MCF 10A (cell line): ENCODE results near the gene PIMREG. TPM values are rescaled to one million over a fixed set of nuclear protein-coding genes. Genes with fewer than 3 reads are reported as not detected.

Experiments used
- BruUV-seq: library from RNA; stranded (reverse); fragments of 400-500 nt; replicated peaks from 2 replicates; lab custom pipeline; 2021; lab: Mats Ljungman, UMichigan
- CTCF ChIA-PET: fragments of 300-600 bp; sonication (Branson Sonifier 250); formaldehyde crosslinking; extraction: SDS; loops from one replicate; lab custom pipeline; 2021; ENCODE audit warnings: antibody characterized with exemption, inconsistent platforms; lab: Yijun Ruan, JAX
- POLR2A ChIA-PET: fragments of 300-600, 350-650 bp; sonication (Branson Sonifier 250); formaldehyde crosslinking; extraction: SDS; loops from one replicate; lab custom pipeline; 2020; ENCODE audit warnings: antibody characterized with exemption, inconsistent platforms; lab: Yijun Ruan, JAX
- DNase-seq: peaks from one replicate; pipeline ENCODE4 v3.0.0-alpha.2; 2018; ENCODE audit not compliant: unreplicated experiment
- H3K27ac Mint-ChIP-seq: one replicate; pipeline ENCODE4 v1.8.0; 2022; ENCODE audit warnings: mild to moderate bottlenecking, low read depth, mixed read lengths; ENCODE audit not compliant: unreplicated experiment
- H3K27me3 Mint-ChIP-seq: one replicate; pipeline ENCODE4 v1.8.0; 2022; ENCODE audit warnings: mixed read lengths; ENCODE audit not compliant: insufficient read depth, unreplicated experiment
- H3K36me3 Mint-ChIP-seq: one replicate; pipeline ENCODE4 v1.8.0; 2022; ENCODE audit warnings: mild to moderate bottlenecking, moderate library complexity, mixed read lengths; ENCODE audit not compliant: insufficient read depth, unreplicated experiment
- H3K4me1 Mint-ChIP-seq: one replicate; pipeline ENCODE4 v1.8.0; 2022; ENCODE audit warnings: mixed read lengths; ENCODE audit not compliant: insufficient read depth, unreplicated experiment
- H3K4me3 Mint-ChIP-seq: one replicate; pipeline ENCODE4 v1.8.0; 2022; ENCODE audit warnings: mild to moderate bottlenecking, moderate library complexity, mixed read lengths; ENCODE audit not compliant: unreplicated experiment
- H3K9me3 Mint-ChIP-seq: one replicate; pipeline ENCODE4 v1.8.0; 2022; ENCODE audit warnings: mixed read lengths; ENCODE audit not compliant: unreplicated experiment
- intact Hi-C: fragments of 100-400 bp; cut with micrococcal nuclease; formaldehyde crosslinking; loops from 2 replicates; pipeline ENCODE4 v1.14.1; 2022
- total RNA-seq: library from RNA; stranded (reverse); gene quantifications from 2 replicates; pipeline ENCODE4 v1.2.3, GENCODE V29; 2022
- TF ChIP-seq, protein P1 (sequence below): fragments of 200-600 bp; IDR thresholded peaks from one replicate; pipeline ENCODE4 v1.8.0; 2022; ENCODE audit warnings: antibody characterized with exemption, mild to moderate bottlenecking; ENCODE audit not compliant: unreplicated experiment

PIMREG gene
- total RNA-seq, 1 experiment from 2014 or later, result 21.7 TPM

- intact Hi-C loops, result loop anchor here (10.0 kb wide), 1 partner anchor 1533 kb away; the partner anchor contains the start of gene CHRNE
- Mint-ChIP-seq H3K27me3 (peaks cover 12% of the 10 kb centered on the region), H3K4me1 (peaks cover 6% of the 10 kb centered on the region), H3K27ac (no peak overlapping the region), H3K9me3 (no peaks in the 10 kb centered on the region), H3K4me3 (no peak overlapping the region), H3K36me3 (no peaks in the 10 kb centered on the region)
- ChIA-PET CTCF (interaction anchor here (0.6 to 1.6 kb wide), 3 partner anchors 9 to 1014 kb away, joined by 3 to 15 read pairs (median 3); no protein-coding TSS in a partner anchor), POLR2A (no interaction called here)
- no TSS peak for BruUV-seq
- TF ChIP-seq, protein P1, sequence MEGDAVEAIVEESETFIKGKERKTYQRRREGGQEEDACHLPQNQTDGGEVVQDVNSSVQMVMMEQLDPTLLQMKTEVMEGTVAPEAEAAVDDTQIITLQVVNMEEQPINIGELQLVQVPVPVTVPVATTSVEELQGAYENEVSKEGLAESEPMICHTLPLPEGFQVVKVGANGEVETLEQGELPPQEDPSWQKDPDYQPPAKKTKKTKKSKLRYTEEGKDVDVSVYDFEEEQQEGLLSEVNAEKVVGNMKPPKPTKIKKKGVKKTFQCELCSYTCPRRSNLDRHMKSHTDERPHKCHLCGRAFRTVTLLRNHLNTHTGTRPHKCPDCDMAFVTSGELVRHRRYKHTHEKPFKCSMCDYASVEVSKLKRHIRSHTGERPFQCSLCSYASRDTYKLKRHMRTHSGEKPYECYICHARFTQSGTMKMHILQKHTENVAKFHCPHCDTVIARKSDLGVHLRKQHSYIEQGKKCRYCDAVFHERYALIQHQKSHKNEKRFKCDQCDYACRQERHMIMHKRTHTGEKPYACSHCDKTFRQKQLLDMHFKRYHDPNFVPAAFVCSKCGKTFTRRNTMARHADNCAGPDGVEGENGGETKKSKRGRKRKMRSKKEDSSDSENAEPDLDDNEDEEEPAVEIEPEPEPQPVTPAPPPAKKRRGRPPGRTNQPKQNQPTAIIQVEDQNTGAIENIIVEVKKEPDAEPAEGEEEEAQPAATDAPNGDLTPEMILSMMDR, result no peak
- no peak for DNase-seq
Observed at GRCh38 chr17:6437466-6437865, 6.8 kb upstream of the PIMREG start.

DNA sequence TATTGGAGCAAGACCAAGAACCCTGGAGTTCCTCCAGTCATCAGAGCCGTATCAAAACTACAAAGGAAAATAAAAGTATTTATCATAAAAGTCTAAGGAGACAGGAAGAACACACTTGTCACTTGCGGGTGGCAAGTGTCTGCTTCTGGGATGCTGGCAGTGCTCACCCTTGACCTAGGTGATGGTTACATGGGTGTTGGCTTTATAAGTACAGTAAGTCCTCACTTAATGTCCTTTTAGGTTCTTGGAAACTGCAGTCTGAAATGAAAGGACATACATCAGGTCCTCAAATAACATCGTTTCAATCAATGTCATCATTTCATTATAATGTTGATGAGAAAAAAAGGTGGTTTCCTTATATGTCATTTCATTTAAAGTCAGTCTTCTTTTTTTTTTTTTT, 6.3 kb upstream of the PIMREG start:
- POLR2A ChIA-PET, result no interaction called here

GRCh38 chr17:6439951-6440350, 4.3 kb upstream of the PIMREG start:
- Mint-ChIP-seq H3K4me3 (no peak overlapping the region), H3K27ac (no peak overlapping the region), H3K27me3 (peaks cover 12% of the 10 kb centered on the region), H3K9me3 (no peaks in the 10 kb centered on the region), H3K4me1 (peaks cover 18% of the 10 kb centered on the region), H3K36me3 (no peaks in the 10 kb centered on the region)
- CTCF ChIA-PET, result interaction anchor here (0.6 to 0.8 kb wide), 4 partner anchors 9 to 1413 kb away, joined by 3 to 4 read pairs (median 3); no protein-coding TSS in a partner anchor
- TF ChIP-seq, protein P1, result no peak
- POLR2A ChIA-PET, result interaction anchor here (0.7 kb wide), 1 partner anchor 1020 kb away, joined by 3 read pairs; the partner anchor contains the start of genes NUP88 and RPAIN
- intact Hi-C loops, result loop anchor here (10.0 kb wide), 1 partner anchor 1535 kb away; the partner anchor contains the start of gene CHRNE
- no TSS peak for BruUV-seq
- DNase-seq, result no peak

More for the DNA sequence above, 6.3 kb upstream of the PIMREG start:
- BruUV-seq, result no TSS peak
- H3K36me3 Mint-ChIP-seq, result no peaks in the 10 kb centered on the region
- CTCF ChIA-PET, result interaction anchor here (0.6 kb wide), 1 partner anchor 273 kb away, joined by 3 read pairs; no protein-coding TSS in a partner anchor
- peaks cover 12% of the 10 kb centered on the region for H3K27me3 Mint-ChIP-seq
- H3K4me1 Mint-ChIP-seq, result peaks cover 6% of the 10 kb centered on the region
- H3K4me3 Mint-ChIP-seq, result no peak overlapping the region
- H3K9me3 Mint-ChIP-seq, result no peaks in the 10 kb centered on the region
- H3K27ac Mint-ChIP-seq, result no peak overlapping the region
- DNase-seq, result no peak
- TF ChIP-seq, protein P1, result no peak
- intact Hi-C loops, result loop anchor here (10.0 kb wide), 1 partner anchor 1533 kb away; the partner anchor contains the start of gene CHRNE

GRCh38 chr17:6442775-6443174, 1.5 kb upstream of the PIMREG start:
- no TSS peak for BruUV-seq
- intact Hi-C loops, result no loop called here
- Mint-ChIP-seq H3K36me3 (no peaks in the 10 kb centered on the region), H3K27me3 (no peaks in the 10 kb centered on the region), H3K4me3 (peak overlapping the region; percentile 78), H3K4me1 (peaks cover 13% of the 10 kb centered on the region), H3K9me3 (no peaks in the 10 kb centered on the region), H3K27ac (no peak overlapping the region)
- DNase-seq, result no peak
- ChIA-PET CTCF (interaction anchor here (0.6 to 0.7 kb wide), 2 partner anchors 14 to 17 kb away, joined by 3 read pairs; no protein-coding TSS in a partner anchor), POLR2A (no interaction called here)
- TF ChIP-seq, protein P1, result no peak
